GM18526 (cell line): ENCODE measurements around the gene DPP6.

Experiments
- POLR2A ChIP-seq: IDR thresholded peaks from 3 replicates; pipeline ENCODE4 v1.6.1; 2011; ENCODE audit not compliant: insufficient read length; ENCODE audit errors: extremely low read depth

DPP6 gene

DNA sequence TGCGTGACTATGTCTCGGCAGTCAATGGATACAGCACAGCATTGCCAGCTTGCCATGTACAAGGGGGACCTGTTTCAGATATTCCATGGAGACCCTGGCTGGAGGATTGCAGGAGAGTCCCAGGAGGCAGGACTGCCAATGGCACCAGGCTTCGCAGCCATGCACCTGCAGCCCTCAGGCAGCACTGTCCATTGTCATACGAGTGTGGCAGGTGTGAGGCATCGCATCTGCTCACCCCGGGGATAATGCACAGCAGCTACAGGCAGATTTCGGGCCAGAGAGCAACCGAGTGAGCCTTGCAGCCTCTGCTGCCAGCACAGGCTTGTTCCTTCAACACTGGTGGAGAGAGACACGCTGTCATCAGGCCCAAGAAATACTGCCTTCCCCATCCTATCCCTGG, 535.6 kb downstream of the DPP6 start:
- TF ChIP-seq POLR2A: no peak

- no peak for TF ChIP-seq POLR2A
These were observed 539.3 kb downstream of the DPP6 start for GRCh38 chr7:154591544-154591943.

DNA sequence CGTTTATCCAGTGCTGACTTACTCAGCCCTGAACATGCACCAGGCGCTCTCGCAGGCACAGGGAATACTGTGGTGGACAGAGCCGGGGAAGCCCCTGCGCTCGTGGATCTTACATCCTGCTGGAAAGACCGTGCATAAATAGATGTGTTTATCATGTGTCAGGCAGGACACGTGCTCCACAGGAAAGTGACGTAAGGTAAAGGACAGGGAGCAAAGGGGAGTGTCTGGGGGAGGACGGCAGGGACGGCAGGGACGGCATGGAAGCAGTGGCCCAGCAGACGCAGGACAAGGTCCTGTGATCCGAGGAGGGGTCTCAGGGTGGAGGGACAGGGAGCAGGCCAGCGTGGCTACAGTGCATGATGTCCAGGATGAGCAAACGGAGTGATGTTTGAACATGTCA, 540.2 kb downstream of the DPP6 start:
- no peak for TF ChIP-seq POLR2A

GRCh38 chr7:154598396-154598795, 546.2 kb downstream of the DPP6 start:
- no peak for TF ChIP-seq POLR2A

DNA sequence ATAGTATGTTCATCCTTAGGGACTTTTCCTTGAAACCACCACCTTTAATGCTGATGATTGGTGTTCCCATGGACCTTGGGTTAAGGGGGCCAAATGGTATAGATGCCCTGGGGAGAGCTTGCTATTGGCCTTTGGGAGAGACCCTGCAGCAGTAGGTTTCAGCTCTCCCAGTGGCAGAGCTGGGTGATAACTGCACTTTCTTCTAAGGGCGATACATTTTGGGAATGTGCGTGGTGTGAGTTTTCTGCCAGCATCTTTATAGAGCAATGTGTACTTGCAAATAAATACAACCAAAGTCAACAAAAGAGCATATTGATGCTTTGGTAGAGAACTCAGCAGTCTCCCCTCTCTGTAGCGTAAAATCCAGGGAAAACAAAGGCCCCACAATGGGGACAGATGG, 546.7 kb downstream of the DPP6 start:
- no peak for TF ChIP-seq POLR2A

DNA sequence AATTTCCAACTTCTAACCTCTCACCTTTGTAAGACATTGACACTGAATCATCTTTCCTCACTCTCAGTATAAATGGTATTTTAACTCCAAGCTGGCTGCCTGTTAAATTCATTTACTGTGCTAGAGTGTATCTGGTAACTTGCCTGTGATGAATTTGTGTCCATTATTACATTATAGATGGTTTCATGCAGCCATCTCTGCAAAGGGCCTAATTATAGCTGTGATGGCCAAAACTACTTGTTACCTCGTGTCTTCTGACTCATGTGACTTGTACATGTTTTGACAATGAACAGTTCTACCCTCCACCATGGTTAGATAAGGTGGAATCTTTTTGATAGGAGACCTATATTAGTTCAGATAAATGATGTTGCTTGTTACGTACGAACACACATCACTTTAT, 558.7 kb downstream of the DPP6 start:
- no peak for TF ChIP-seq POLR2A

- TF ChIP-seq POLR2A: no peak
These were observed 561.6 kb downstream of the DPP6 start for GRCh38 chr7:154613811-154614210.

DNA sequence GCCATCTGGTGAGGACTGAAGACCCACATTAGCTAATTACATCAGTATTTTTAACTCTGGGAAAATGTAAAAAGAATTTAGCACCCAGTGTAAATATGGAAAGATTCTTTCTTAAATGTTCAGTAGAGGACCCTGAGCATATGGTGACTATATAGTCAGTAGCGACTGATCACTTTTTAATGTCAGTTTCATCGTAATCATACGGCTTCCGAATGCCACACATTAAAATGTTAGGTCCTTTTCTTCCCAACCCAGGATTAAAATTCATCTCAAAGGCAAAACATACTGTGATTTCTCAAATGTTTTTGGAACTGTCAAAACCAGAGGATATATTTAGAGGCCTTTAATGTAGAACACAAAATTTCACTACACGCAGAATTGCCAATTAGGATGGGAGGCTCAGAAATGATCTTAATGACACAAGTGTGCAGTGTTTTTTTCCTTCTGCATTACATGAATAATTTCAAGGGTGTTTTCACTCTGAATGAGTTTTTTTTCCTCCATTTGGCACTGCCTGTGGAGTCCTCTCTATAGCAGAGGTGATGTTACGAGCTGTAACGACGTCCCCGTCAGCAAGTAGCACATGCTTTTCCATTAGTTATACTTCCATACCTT, 568.0 kb downstream of the DPP6 start:
- TF ChIP-seq POLR2A: no peak

GRCh38 chr7:154623399-154623798, 571.2 kb downstream of the DPP6 start:
- no peak for TF ChIP-seq POLR2A

DNA sequence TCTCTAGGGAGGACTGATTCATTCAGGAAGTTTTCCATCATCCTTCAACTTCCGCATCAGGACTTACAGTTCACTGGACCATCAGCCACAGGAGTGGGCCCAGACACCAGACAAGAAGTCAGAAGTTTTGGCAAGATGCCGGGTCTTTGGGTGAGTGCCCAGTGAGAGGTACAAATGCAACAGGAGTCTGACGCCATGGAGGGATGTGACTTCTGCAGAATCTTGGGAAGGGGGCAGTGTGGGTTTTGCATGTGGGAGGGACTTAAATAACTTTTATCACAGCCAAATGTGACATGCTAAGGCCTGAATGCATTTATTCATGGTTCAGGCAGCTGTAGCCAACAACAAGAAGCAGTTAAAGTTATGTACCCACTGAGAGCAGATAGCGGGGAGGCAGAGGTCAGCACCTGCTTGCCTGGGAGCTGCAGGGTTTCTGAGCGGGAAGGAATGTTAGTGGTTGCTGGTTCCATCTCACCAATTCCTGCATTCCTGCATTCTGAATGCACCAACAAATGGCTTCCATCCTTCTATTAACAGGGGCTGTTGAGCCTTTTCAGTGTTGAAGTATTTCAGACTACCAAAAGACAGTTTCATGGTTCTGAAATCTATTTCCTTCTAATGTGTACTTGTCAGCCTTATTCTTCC, 575.6 kb downstream of the DPP6 start:
- TF ChIP-seq POLR2A: no peak

GRCh38 chr7:154628556-154628955, 576.4 kb downstream of the DPP6 start:
- TF ChIP-seq POLR2A: no peak

GRCh38 chr7:154631162-154631561, 579.0 kb downstream of the DPP6 start:
- TF ChIP-seq POLR2A: no peak

DNA sequence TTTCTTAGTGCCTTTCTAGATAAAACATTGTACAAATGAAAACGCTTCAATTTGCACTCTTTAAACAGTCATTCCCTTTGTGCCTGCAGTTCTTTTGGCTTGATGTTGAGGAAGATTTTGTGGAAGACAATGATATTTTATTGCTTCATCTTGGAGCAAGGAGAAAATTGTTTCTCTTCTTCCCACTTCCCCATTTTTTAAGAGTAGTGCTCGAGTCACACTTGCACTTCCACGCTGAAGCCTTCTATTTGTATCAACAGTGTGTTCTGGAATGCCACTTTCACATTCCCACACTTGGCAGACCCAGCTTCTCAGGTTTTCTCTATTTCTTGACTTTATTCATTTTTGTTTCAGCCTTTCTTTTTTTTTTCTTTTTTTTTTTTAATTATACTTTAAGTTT, 581.4 kb downstream of the DPP6 start:
- TF ChIP-seq POLR2A: no peak

GRCh38 chr7:154638286-154638685, 586.1 kb downstream of the DPP6 start:
- no peak for TF ChIP-seq POLR2A

- TF ChIP-seq POLR2A: no peak
These were observed 588.2 kb downstream of the DPP6 start for GRCh38 chr7:154640266-154640865.

GRCh38 chr7:154640917-154641316, 588.7 kb downstream of the DPP6 start:
- no peak for TF ChIP-seq POLR2A

DNA sequence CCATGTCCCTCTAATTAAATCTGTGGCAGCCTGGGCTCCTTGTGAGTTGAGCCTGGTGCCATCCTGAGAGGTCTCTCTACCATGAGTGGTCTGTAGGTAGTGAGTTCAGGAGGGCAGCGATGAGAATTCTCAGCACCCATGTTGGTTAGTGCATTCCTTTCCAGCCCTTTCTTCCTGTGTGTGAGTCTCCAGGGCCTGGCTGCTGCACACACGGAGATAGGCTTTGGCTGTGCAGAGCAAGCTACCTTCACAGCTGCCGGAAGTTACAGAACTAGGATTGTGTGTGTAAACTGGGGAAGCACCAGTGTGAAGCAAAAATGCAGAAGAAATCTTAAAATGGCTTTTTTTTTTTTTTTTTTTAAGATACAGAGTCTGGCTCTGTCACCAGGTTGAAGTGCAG, 592.2 kb downstream of the DPP6 start:
- TF ChIP-seq POLR2A: no peak
